Heart left ventricle (tissue), 13 donors: ENCODE measurements around the gene TAF6.

ENCODE experiments used
- CTCF ChIP-seq, 12 donors: fragments of 200-600 bp; sonication (generic) in 4 of 12; IDR thresholded peaks; one replicate each; pipeline versions ENCODE4 v1.5.0 to v1.8.0; 2018 to 2022; ENCODE audit warnings: antibody characterized with exemption in 12 of 12, mild to moderate bottlenecking in 5 of 12
- POLR2A ChIP-seq, 2 donors: fragments of 450-650 bp; IDR thresholded peaks; one replicate each; pipeline ENCODE4 v1.6.1; 2017; ENCODE audit warnings: antibody characterized with exemption in 2 of 2, mild to moderate bottlenecking in 2 of 2, moderate library complexity in 2 of 2
- donor health status: ischemic (EF 13 %, LVEDD 7.1; RV severe dilation, severe dysfunction).
- donor health status: DM: no; HTN: yes; CAD: no.
- donor health status: DM: no; HTN: no; CAD: no.
- donor health status: ischemic (EF 25% LVEDD 6.9; RV normal size, moderate dysfunction).
- donor health status: ischemic (EF 25% LVEDD 5.7; RV mildly dilated, moderate dysfunction).
- donor health status: ischemic (EF 35%, LVEDD 5.7; RV mildly dilated, moderate dysfunction).
- donor health status: nonischemic (EF 11% LVEDD 7.7; RV severe dilation, severe dysfunction).
- donor health status: DM: yes; HTN: yes; CAD: no.
- donor health status: PGD.
- donor health status: ischemic (EF 29% LVEDD 5.4; RV normal size, mild dysfunction).
- donor health status: nonischemic (EF 23%, LVEDD 6.1; RV moderate dilation, normal function).

GRCh38 chr7:100156331-100157068, 37.3 kb upstream of the TAF6 start:
- no peak for TF ChIP-seq CTCF (IDR thresholded peaks at IDR 0.05)
- no peak for TF ChIP-seq POLR2A (IDR thresholded peaks at IDR 0.05)
